ENCODE data around the gene SKI. TPM values are rescaled to one million over a fixed set of nuclear protein-coding genes. Genes with fewer than 3 reads are reported as not detected.

SKI gene
- total and polyA plus RNA-seq, 2 experiments from 2014 or later: 9.3 to 66.8 TPM

- Histone ChIP-seq H4K20me1 (replicated peaks; ENCODE audit: insufficient read depth) (peaks cover 21% of the 10 kb centered on the region), H3K9me2 (ENCODE audit: insufficient read depth) (no peaks in the 10 kb centered on the region), H3K4me3 (no peak overlapping the region), H3F3A (replicated peaks; ENCODE audit: low read depth) (peaks cover 16% of the 10 kb centered on the region), H3K27me3 (ENCODE audit: insufficient read depth) (no peaks in the 10 kb centered on the region), H3K79me2 (replicated peaks; ENCODE audit: insufficient read depth) (peaks cover 38% of the 10 kb centered on the region), H3K36me3 (ENCODE audit: insufficient read depth) (0 out of 2 replicates have a peak, but pooled peaks cover 5% of the 10 kb centered on the region), H3K27ac (ENCODE audit: low read depth) (0 out of 2 replicates have a peak overlapping the region, but pooled peaks have one; percentile 19), H3K4me1 (ENCODE audit: insufficient read depth) (no peaks in the 10 kb centered on the region), H2AFZ (no peak overlapping the region), H3K4me2 (no peak overlapping the region)
- no peaks in the 10 kb centered on the region for H3K9me3 Mint-ChIP-seq
- no peak overlapping the region for H3K27ac Mint-ChIP-seq
- peaks cover 49% of the 10 kb centered on the region for H3K36me3 Mint-ChIP-seq (ENCODE audit: low read depth)
- H3K4me1 Mint-ChIP-seq: peaks cover 16% of the 10 kb centered on the region
- H3K4me3 Mint-ChIP-seq: no peak overlapping the region
- ATAC-seq (no peak), DNase-seq (ENCODE audit: low spot score) (no peak)
- H3K27me3 Mint-ChIP-seq (ENCODE audit: insufficient read depth, low read depth, poor library complexity): peaks cover 16% of the 10 kb centered on the region
- no peak for TF ChIP-seq STAT1 (IDR thresholded peaks at IDR 0.05; ENCODE audit: unreplicated experiment)
- no peak for TF ChIP-seq CTCF (conservative IDR thresholded peaks at IDR 0.05; ENCODE audit: low read depth in 2 of 2)
- no peak for TF ChIP-seq NANOG (IDR thresholded peaks at IDR 0.05; ENCODE audit: borderline replicate concordance)
- TF ChIP-seq JUNB (IDR thresholded peaks at IDR 0.05; ENCODE audit: unreplicated experiment): no peak
- TF ChIP-seq POLR2AphosphoS5 (IDR thresholded peaks at IDR 0.05; ENCODE audit: low read depth): no peak
- TF ChIP-seq EZH2phosphoT487 (IDR thresholded peaks at IDR 0.05; ENCODE audit: unreplicated experiment): no peak
- TF ChIP-seq CREB1 (CRISPR knock-in tag; IDR thresholded peaks at IDR 0.05; ENCODE audit: low read depth): no peak
- TF ChIP-seq ETS1 (IDR thresholded peaks at IDR 0.05): no peak
- TF ChIP-seq ZNF331 (CRISPR knock-in tag; IDR thresholded peaks at IDR 0.05; ENCODE audit: low read depth): no peak
Measured at GRCh38 chr1:2304921-2305681, 77.0 kb downstream of the SKI start.

- no peak overlapping the region for H3K27ac Mint-ChIP-seq
- H3K27ac ChIP-seq (ENCODE audit: low read depth): no peak overlapping the region
- peaks cover 23% of the 10 kb centered on the region for H3K27me3 Mint-ChIP-seq (ENCODE audit: insufficient read depth, low read depth, poor library complexity)
- DNase-seq (ENCODE audit: low spot score) (no peak), ATAC-seq (peak; percentile 57)
- no peak overlapping the region for H3K4me3 ChIP-seq
- H3K4me2 ChIP-seq: no peak overlapping the region
- H3K4me3 Mint-ChIP-seq: no peak overlapping the region
- H3K9me2 ChIP-seq (ENCODE audit: insufficient read depth): no peaks in the 10 kb centered on the region
- peaks cover 14% of the 10 kb centered on the region for H4K20me1 ChIP-seq (replicated peaks; ENCODE audit: insufficient read depth)
- H3K79me2 ChIP-seq (replicated peaks; ENCODE audit: insufficient read depth): peaks cover 26% of the 10 kb centered on the region
- H3K36me3 Mint-ChIP-seq (ENCODE audit: low read depth): peaks cover 49% of the 10 kb centered on the region
- H3K36me3 ChIP-seq (ENCODE audit: insufficient read depth): 0 out of 2 replicates have a peak, but pooled peaks cover 5% of the 10 kb centered on the region
- peaks cover 20% of the 10 kb centered on the region for H3K4me1 Mint-ChIP-seq
- H2AFZ ChIP-seq: no peak overlapping the region
- H3F3A ChIP-seq (replicated peaks; ENCODE audit: low read depth): peaks cover 16% of the 10 kb centered on the region
- peaks cover 4% of the 10 kb centered on the region; the same call in 1 of the 2 replicates for H3K4me1 ChIP-seq (ENCODE audit: insufficient read depth)
- H3K27me3 ChIP-seq (ENCODE audit: insufficient read depth): no peaks in the 10 kb centered on the region
- H3K9me3 Mint-ChIP-seq: no peaks in the 10 kb centered on the region
- no peak for TF ChIP-seq ZNF114 (CRISPR knock-in tag; IDR thresholded peaks at IDR 0.05)
- no peak for TF ChIP-seq EZH2phosphoT487 (IDR thresholded peaks at IDR 0.05; ENCODE audit: unreplicated experiment)
- TF ChIP-seq ZNF462 (CRISPR knock-in tag; IDR thresholded peaks at IDR 0.05): no peak
Measured at GRCh38 chr1:2306151-2306978, 78.2 kb downstream of the SKI start.

Data from GM23338 (cell line).